ENCODE data around the gene PIK3C2G. TPM values are rescaled to one million over a fixed set of nuclear protein-coding genes. Genes with fewer than 3 reads are reported as not detected.

Gene PIK3C2G
- polyA plus RNA-seq, 1 donor (not counting 4 experiments of a cell fraction or from before 2014, with no cell fraction given): 3.7 TPM

GRCh38 chr12:18429366-18429765 is 168.0 kb downstream of the PIK3C2G start:
- Histone ChIP-seq H3K79me2 (ENCODE audit: control insufficient read depth, insufficient read depth, low read length) (no peaks in the 10 kb centered on the region), H3K9me3 (ENCODE audit: control insufficient read depth, low read depth, low read length) (no peaks in the 10 kb centered on the region), H3K9ac (ENCODE audit: control insufficient read depth, extremely low read depth, insufficient read depth, low read length) (no peak overlapping the region), H3K4me1 (ENCODE audit: control insufficient read depth, extremely low read depth, insufficient read depth, low read length) (peaks cover 5% of the 10 kb centered on the region), H3K4me2 (ENCODE audit: control insufficient read depth, extremely low read depth, insufficient read depth, low read depth, low read length) (no peak overlapping the region), H4K20me1 (ENCODE audit: control insufficient read depth, extremely low read depth, insufficient read depth, low read length) (no peaks in the 10 kb centered on the region), H3K36me3 (ENCODE audit: control insufficient read depth in 2 of 2, extremely low read depth in 1 of 2, insufficient read depth in 2 of 2, low read length in 2 of 2) (no peaks in the 10 kb centered on the region), H3K9me1 (ENCODE audit: control insufficient read depth, extremely low read depth, insufficient read depth, low read length) (no peaks in the 10 kb centered on the region), H3K27me3 (ENCODE audit: control insufficient read depth, extremely low read depth, insufficient read depth, low read length) (no peaks in the 10 kb centered on the region), H3K4me3 (ENCODE audit: control insufficient read depth in 2 of 3, extremely low read depth in 1 of 3, insufficient read depth in 2 of 3, low read depth in 1 of 3, low read length in 3 of 3) (no peak overlapping the region), H2AFZ (ENCODE audit: control insufficient read depth, low read length) (no peak overlapping the region), H3K27ac (ENCODE audit: control insufficient read depth, insufficient read depth, low read length) (no peak overlapping the region)
- DNase-seq (ENCODE audit: low read depth, low spot score): no peak
- dilution Hi-C loops (cut with MboI; ENCODE audit: extremely low pct_ligation_motif_present, low sequenced_read_pairs): no loop called here
- no peak for TF ChIP-seq CTCF (optimal IDR thresholded peaks at IDR 0.05 in 1 of 3, IDR thresholded peaks at IDR 0.05 in 1 of 3, conservative IDR thresholded peaks at IDR 0.05 in 1 of 3; ENCODE audit: extremely low read depth in 1 of 3, insufficient read depth in 2 of 3, low read length in 3 of 3)
- no peak for TF ChIP-seq EZH2 (IDR thresholded peaks at IDR 0.05; ENCODE audit: low read length)
- FAIRE-seq: no peak

- FAIRE-seq (no peak), DNase-seq (ENCODE audit: low read depth, low spot score) (no peak)
- dilution Hi-C loops (cut with MboI; ENCODE audit: extremely low pct_ligation_motif_present, low sequenced_read_pairs): no loop called here
- Histone ChIP-seq H4K20me1 (ENCODE audit: control insufficient read depth, extremely low read depth, insufficient read depth, low read length) (no peaks in the 10 kb centered on the region), H3K4me2 (ENCODE audit: control insufficient read depth, extremely low read depth, insufficient read depth, low read depth, low read length) (no peak overlapping the region), H3K27me3 (ENCODE audit: control insufficient read depth, extremely low read depth, insufficient read depth, low read length) (no peaks in the 10 kb centered on the region), H2AFZ (ENCODE audit: control insufficient read depth, low read length) (no peak overlapping the region), H3K36me3 (ENCODE audit: control insufficient read depth in 2 of 2, extremely low read depth in 1 of 2, insufficient read depth in 2 of 2, low read length in 2 of 2) (no peaks in the 10 kb centered on the region), H3K9me1 (ENCODE audit: control insufficient read depth, extremely low read depth, insufficient read depth, low read length) (no peaks in the 10 kb centered on the region), H3K79me2 (ENCODE audit: control insufficient read depth, insufficient read depth, low read length) (no peaks in the 10 kb centered on the region), H3K27ac (ENCODE audit: control insufficient read depth, insufficient read depth, low read length) (no peak overlapping the region), H3K4me3 (ENCODE audit: control insufficient read depth in 2 of 3, extremely low read depth in 1 of 3, insufficient read depth in 2 of 3, low read depth in 1 of 3, low read length in 3 of 3) (no peak overlapping the region), H3K4me1 (ENCODE audit: control insufficient read depth, extremely low read depth, insufficient read depth, low read length) (peaks cover 5% of the 10 kb centered on the region), H3K9ac (ENCODE audit: control insufficient read depth, extremely low read depth, insufficient read depth, low read length) (no peak overlapping the region), H3K9me3 (ENCODE audit: control insufficient read depth, low read depth, low read length) (no peaks in the 10 kb centered on the region)
- peak; percentile 62 to 74 (median 70) for TF ChIP-seq CTCF (optimal IDR thresholded peaks at IDR 0.05 in 1 of 3, IDR thresholded peaks at IDR 0.05 in 1 of 3, conservative IDR thresholded peaks at IDR 0.05 in 1 of 3; ENCODE audit: extremely low read depth in 1 of 3, insufficient read depth in 2 of 3, low read length in 3 of 3)
- no peak for TF ChIP-seq EZH2 (IDR thresholded peaks at IDR 0.05; ENCODE audit: low read length)
Measured at GRCh38 chr12:18430425-18431048, 169.2 kb downstream of the PIK3C2G start.

Data from keratinocyte (primary cell).